ENCODE results near the gene HLF.

The HLF gene

GRCh38 chr17:55332296-55333041 lies 67.7 kb downstream of the HLF start:
- no peak for DNase-seq (ENCODE audit: low spot score)

GRCh38 chr17:55334285-55334684 lies 69.5 kb downstream of the HLF start:
- peak; percentile 24 for DNase-seq (ENCODE audit: low spot score)

GRCh38 chr17:55334881-55335540 lies 70.3 kb downstream of the HLF start:
- DNase-seq (ENCODE audit: low spot score) = no peak

- no peak for DNase-seq (ENCODE audit: low spot score)
These were observed 70.9 kb downstream of the HLF start for GRCh38 chr17:55335625-55336024.

- no peak for DNase-seq (ENCODE audit: low spot score)
These were observed 71.7 kb downstream of the HLF start for GRCh38 chr17:55336426-55336825.

GRCh38 chr17:55340176-55340575 lies 75.4 kb downstream of the HLF start:
- DNase-seq (ENCODE audit: low spot score) = no peak

GRCh38 chr17:55340686-55341085 lies 75.9 kb downstream of the HLF start:
- no peak for DNase-seq (ENCODE audit: low spot score)

GRCh38 chr17:55341432-55341831 lies 76.7 kb downstream of the HLF start:
- peak; percentile 63 for DNase-seq (ENCODE audit: low spot score)

- no peak for DNase-seq (ENCODE audit: low spot score)
These were observed 78.2 kb downstream of the HLF start for GRCh38 chr17:55342800-55343585.

- DNase-seq (ENCODE audit: low spot score) = no peak
These were observed 79.2 kb downstream of the HLF start for GRCh38 chr17:55343900-55344513.

GRCh38 chr17:55344514-55344997 lies 79.8 kb downstream of the HLF start:
- DNase-seq (ENCODE audit: low spot score) = no peak

GRCh38 chr17:55345132-55345531 lies 80.4 kb downstream of the HLF start:
- no peak for DNase-seq (ENCODE audit: low spot score)

- no peak for DNase-seq (ENCODE audit: low spot score)
These were observed 81.9 kb downstream of the HLF start for GRCh38 chr17:55346658-55347057.

- no peak for DNase-seq (ENCODE audit: low spot score)
These were observed 82.6 kb downstream of the HLF start for GRCh38 chr17:55347341-55347740.

GRCh38 chr17:55348749-55349354 lies 84.1 kb downstream of the HLF start:
- DNase-seq (ENCODE audit: low spot score) = peak; percentile 61

GRCh38 chr17:55350825-55351205 lies 86.1 kb downstream of the HLF start:
- no peak for DNase-seq (ENCODE audit: low spot score)

- no peak for DNase-seq (ENCODE audit: low spot score)
These were observed 86.5 kb downstream of the HLF start for GRCh38 chr17:55351226-55351625.

- no peak for DNase-seq (ENCODE audit: low spot score)
These were observed 89.2 kb downstream of the HLF start for GRCh38 chr17:55354010-55354409.

GRCh38 chr17:55354941-55355340 lies 90.2 kb downstream of the HLF start:
- no peak for DNase-seq (ENCODE audit: low spot score)

- DNase-seq (ENCODE audit: low spot score) = peak; percentile 78
These were observed 91.9 kb downstream of the HLF start for GRCh38 chr17:55356434-55357328.

GRCh38 chr17:55360971-55361370 lies 96.2 kb downstream of the HLF start:
- no peak for DNase-seq (ENCODE audit: low spot score)

Data from GM03348 (cell line).